ENCODE data around the gene PTCSC3. TPM values are rescaled to one million over a fixed set of nuclear protein-coding genes. Genes with fewer than 3 reads are reported as not detected.

Gene PTCSC3
- total and polyA plus RNA-seq, 12 donors, result not detected

DNA sequence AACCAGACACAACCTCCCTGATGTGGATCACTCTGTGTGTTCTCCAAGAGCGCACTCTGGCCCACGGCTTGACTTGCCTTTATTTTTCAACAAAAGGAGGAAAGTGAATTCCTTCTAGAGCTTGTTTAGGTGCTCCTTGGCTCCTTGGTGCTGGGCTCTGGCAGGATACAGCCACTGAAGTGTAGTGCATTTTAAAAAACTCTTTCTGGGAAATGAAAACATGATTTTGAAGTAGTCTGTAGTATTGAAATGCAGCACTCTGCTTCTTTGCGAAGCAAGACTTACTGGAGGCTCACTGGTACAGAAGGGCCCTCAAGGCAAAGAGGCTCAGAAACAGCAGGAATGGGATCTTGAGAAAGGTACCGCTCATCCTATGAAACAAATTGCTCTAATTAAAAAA, 81.6 kb downstream of the PTCSC3 start:
- peaks cover 0 to 14% (median 0%) of the 10 kb centered on the region in 7 donors for H3K27me3 ChIP-seq
- H3K36me3 ChIP-seq, result no peaks in the 10 kb centered on the region
- 85% methylated on average over 4 of the region's 4 CpGs for whole genome bisulfite sequencing, 2 donors
- TF ChIP-seq, protein P1, sequence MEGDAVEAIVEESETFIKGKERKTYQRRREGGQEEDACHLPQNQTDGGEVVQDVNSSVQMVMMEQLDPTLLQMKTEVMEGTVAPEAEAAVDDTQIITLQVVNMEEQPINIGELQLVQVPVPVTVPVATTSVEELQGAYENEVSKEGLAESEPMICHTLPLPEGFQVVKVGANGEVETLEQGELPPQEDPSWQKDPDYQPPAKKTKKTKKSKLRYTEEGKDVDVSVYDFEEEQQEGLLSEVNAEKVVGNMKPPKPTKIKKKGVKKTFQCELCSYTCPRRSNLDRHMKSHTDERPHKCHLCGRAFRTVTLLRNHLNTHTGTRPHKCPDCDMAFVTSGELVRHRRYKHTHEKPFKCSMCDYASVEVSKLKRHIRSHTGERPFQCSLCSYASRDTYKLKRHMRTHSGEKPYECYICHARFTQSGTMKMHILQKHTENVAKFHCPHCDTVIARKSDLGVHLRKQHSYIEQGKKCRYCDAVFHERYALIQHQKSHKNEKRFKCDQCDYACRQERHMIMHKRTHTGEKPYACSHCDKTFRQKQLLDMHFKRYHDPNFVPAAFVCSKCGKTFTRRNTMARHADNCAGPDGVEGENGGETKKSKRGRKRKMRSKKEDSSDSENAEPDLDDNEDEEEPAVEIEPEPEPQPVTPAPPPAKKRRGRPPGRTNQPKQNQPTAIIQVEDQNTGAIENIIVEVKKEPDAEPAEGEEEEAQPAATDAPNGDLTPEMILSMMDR (IDR thresholded peaks at IDR 0.05), result no peak
- peaks cover 0 to 5% (median 0%) of the 10 kb centered on the region in 9 donors for H3K4me1 ChIP-seq
- H3K4me3 ChIP-seq, result no peak overlapping the region
- H3K27ac ChIP-seq, result no peak overlapping the region
- ATAC-seq (no peak), DNase-seq (no peak)
- no peaks in the 10 kb centered on the region for H3K9me3 ChIP-seq
- intact Hi-C loops (cut with DNase I), result no loop called here

DNA sequence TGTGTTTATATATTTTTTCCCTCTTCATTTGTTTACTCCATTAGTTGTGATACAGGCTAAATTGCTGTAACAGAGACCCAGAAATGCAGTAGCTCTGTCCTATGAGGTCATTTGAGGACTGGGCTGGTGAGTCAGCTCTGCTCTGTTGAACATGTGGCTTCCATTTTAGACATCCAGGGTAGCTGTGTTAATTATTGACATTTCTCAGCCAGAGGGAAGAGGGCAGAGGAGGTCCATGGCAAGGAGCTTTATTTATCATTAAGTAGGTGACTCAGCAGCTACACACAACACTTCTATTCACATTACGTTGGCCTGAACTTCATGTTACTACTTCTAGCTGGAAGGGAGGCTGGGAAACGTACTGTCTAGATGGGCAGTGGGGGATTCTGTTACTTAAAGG, 85.4 kb downstream of the PTCSC3 start:
- Histone ChIP-seq H3K4me1 (peaks cover 0 to 5% (median 0%) of the 10 kb centered on the region in 9 donors), H3K36me3 (no peaks in the 10 kb centered on the region), H3K4me3 (no peak overlapping the region), H3K9me3 (no peaks in the 10 kb centered on the region), H3K27ac (no peak overlapping the region), H3K27me3 (peaks cover 0 to 4% (median 0%) of the 10 kb centered on the region in 7 donors)
- peak in 6 of 8 donors; percentile 49 to 95 (median 58) for ATAC-seq
- DNase-seq, result no peak
- TF ChIP-seq, protein P1 (IDR thresholded peaks at IDR 0.05), result no peak
- intact Hi-C loops (cut with DNase I), result no loop called here
- 39 to 55% methylated on average over 2 of the region's 2 CpGs for WGBS, 2 donors

DNA sequence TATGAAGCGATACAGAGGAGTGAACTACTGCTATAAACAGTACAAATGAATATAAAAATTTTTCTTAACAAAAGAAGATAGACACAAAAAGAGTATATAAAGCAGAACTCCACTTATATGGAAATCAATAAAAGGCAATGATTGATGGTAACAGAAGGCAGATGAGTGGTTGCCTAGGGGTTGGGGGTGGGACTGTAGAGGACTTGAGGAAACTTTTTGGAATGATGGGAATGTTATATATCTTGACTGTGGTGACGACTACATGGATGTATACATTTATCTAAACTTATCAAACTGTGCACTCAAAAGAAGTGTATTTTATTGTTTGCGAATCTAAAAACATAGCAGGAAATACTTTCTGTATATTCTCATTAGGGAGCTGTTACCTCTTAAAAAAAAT, 89.1 kb downstream of the PTCSC3 start:
- intact Hi-C loops (cut with DNase I), result no loop called here
- no peak for ATAC-seq
- Histone ChIP-seq H3K4me3 (no peak overlapping the region), H3K27ac (no peak overlapping the region), H3K27me3 (peaks cover 0 to 4% (median 0%) of the 10 kb centered on the region in 7 donors), H3K4me1 (peaks cover 0 to 5% (median 0%) of the 10 kb centered on the region in 9 donors), H3K36me3 (no peaks in the 10 kb centered on the region), H3K9me3 (peaks cover 0 to 2% (median 0%) of the 10 kb centered on the region in 11 donors)
- TF ChIP-seq, protein P1 (IDR thresholded peaks at IDR 0.05), result no peak
- whole genome bisulfite sequencing, 2 donors, result 68% methylated on average over 3 of the region's 3 CpGs
- DNase-seq, result no peak

DNA sequence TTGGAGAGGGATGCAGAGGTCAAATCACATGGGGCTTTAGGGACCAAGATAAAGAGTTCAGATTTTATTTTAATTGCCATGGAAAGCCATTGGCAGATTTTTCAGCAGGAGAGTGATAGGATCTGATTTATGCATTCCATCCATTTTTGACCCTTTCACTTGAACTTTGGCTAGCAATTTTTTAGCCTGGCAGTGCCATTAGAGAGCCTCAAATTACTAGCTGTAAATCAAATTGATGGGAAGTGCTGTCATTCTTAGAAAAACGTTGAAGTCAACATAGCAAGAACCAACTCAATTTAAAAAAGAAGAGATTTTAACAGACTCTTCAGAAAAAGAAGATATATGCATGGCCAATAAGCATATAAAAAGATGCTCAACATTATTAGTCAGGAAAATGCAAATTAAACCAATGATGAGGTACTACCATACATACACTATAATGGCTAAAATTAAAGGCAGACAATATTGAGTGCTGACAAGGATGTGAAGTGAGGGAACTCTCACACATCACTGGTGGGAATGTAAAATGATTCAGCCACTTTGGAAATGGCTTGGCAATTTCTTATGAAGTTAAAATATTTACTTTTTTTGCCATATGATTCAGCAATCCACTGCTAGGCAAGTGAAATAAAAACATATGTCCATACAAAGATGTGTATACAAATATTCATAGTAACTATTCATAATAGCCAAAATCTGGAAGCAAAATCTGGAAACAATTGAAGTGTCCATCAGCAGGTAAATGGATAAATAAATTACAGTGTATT, 89.7 kb downstream of the PTCSC3 start:
- H3K27ac ChIP-seq, result no peak overlapping the region
- H3K9me3 ChIP-seq, result peaks cover 0 to 2% (median 0%) of the 10 kb centered on the region in 11 donors
- TF ChIP-seq, protein P1 (IDR thresholded peaks at IDR 0.05), result no peak
- DNase-seq (no peak), ATAC-seq (no peak)
- intact Hi-C loops (cut with DNase I), result no loop called here
- peaks cover 0 to 4% (median 0%) of the 10 kb centered on the region in 7 donors for H3K27me3 ChIP-seq
- no peaks in the 10 kb centered on the region for H3K36me3 ChIP-seq
- no peak overlapping the region for H3K4me3 ChIP-seq
- peaks cover 0 to 5% (median 0%) of the 10 kb centered on the region in 9 donors for H3K4me1 ChIP-seq
- WGBS, 2 donors, result 35 to 40% methylated on average over 1 of the region's 1 CpG

Measured in heart right ventricle (tissue), 16 donors.